Transverse colon (tissue), 4 donors: Measurements from ENCODE around the gene CEP250. TPM values are rescaled to one million over a fixed set of nuclear protein-coding genes. Genes with fewer than 3 reads are reported as not detected.
"Not testable (repeated sequence)": the region's sequence is repeated elsewhere in the genome, so short reads cannot be mapped to it uniquely, and the experiment has no call there.

ENCODE experiments used
- DNase-seq: peaks from one replicate; pipeline ENCODE4 v3.0.0-alpha.2; 2019
- H3K27ac ChIP-seq, 4 donors: fragments of 200-600 bp; sonication (generic); 2 replicates each; pipeline ENCODE4 v1.5.1; 2016 to 2018; ENCODE audit warnings: inconsistent platforms in 4 of 4
- H3K27me3 ChIP-seq: fragments of 200-600 bp; sonication (generic); 2 replicates; pipeline ENCODE4 v1.5.1; 2017; ENCODE audit warnings: inconsistent platforms
- H3K36me3 ChIP-seq, 4 donors: fragments of 200-600 bp; sonication (generic); 2 replicates each; pipeline ENCODE4 v1.5.1; 2017 to 2019; ENCODE audit warnings: inconsistent platforms in 4 of 4
- H3K4me1 ChIP-seq, 4 donors: fragments of 200-600 bp; sonication (generic); 2 replicates each; pipeline ENCODE4 v1.5.1; 2017 to 2020; ENCODE audit warnings: inconsistent platforms in 4 of 4
- H3K4me3 ChIP-seq, 4 donors: fragments of 200-600 bp; sonication (generic); 1 replicate in 1 of 4; 2 replicates in 3 of 4; pipeline versions ENCODE4 v1.5.1 to v1.6.1; 2017 to 2019; ENCODE audit warnings: inconsistent platforms in 4 of 4
- H3K9me3 ChIP-seq, 2 donors: fragments of 200-600 bp; sonication (generic); 2 replicates each; pipeline ENCODE4 v1.5.1; 2017 to 2019; ENCODE audit warnings: inconsistent platforms in 2 of 2
- CTCF ChIP-seq, 5 experiments: fragments of 200-600 bp in 3 of 5; fragments of 450-650 bp in 2 of 5; sonication (generic) in 3 of 5; IDR thresholded peaks; 1 replicate in 2 of 5; 2 replicates in 3 of 5; pipeline ENCODE4 v1.5.1; 2016 to 2017; ENCODE audit warnings: antibody characterized with exemption in 5 of 5, inconsistent platforms in 3 of 5, mild to moderate bottlenecking in 2 of 5, moderate library complexity in 1 of 5
- EP300 ChIP-seq: sonication (generic); formaldehyde crosslinking; IDR thresholded peaks from one replicate; pipeline ENCODE4 v1.6.1; 2017; ENCODE audit warnings: antibody characterized with exemption, low read depth
- POLR2A ChIP-seq: fragments of 450-650 bp; IDR thresholded peaks from one replicate; pipeline ENCODE4 v1.6.1; 2016; ENCODE audit warnings: antibody characterized with exemption, mild to moderate bottlenecking, moderate library complexity
- POLR2AphosphoS5 ChIP-seq, 3 donors: sonication (generic); formaldehyde crosslinking; IDR thresholded peaks; one replicate each; pipeline ENCODE4 v1.6.1; 2016; ENCODE audit warnings: antibody characterized with exemption in 3 of 3
- WGBS, 2 donors: methylation state at CpG; one replicate each; pipeline ENCODE4 v1.1.5; 2018; ENCODE audit warnings: low coverage in 1 of 2; 5-methylcytosine and 5-hydroxymethylcytosine counted together
- in situ Hi-C, 4 donors: fragments of 200-750 bp; cut with MboI; loops; one replicate each; pipeline versions ENCODE4 v1.15.0 to v1.15.1; 2017; ENCODE audit warnings: low sequenced_read_pairs in 3 of 4, low pct_ligation_motif_present in 1 of 4, low pct_unique_long_range_greater_than_20kb in 1 of 4
- intact Hi-C: fragments of 100-400 bp; cut with DNase I; formaldehyde crosslinking; loops from one replicate; pipeline ENCODE4 v1.15.1; 2023; ENCODE audit warnings: low total_unique reads
- total RNA-seq, 4 donors: library from RNA; depleted of rRNA; stranded (reverse); fragments of >200 nt; gene quantifications; one replicate each; pipeline ENCODE4 v1.1.0, GENCODE V29; 2016

The CEP250 gene
- total RNA-seq, 4 donors from 2014 or later: 22.8 to 38.6 (median 28.7) TPM

GRCh38 chr20:35547329-35547728 is 91.9 kb downstream of the CEP250 start:
- Histone ChIP-seq H3K9me3 (no peaks in the 10 kb centered on the region), H3K4me3 (no peak overlapping the region), H3K36me3 (peaks cover 0 to 35% (median 14%) of the 10 kb centered on the region in 4 donors), H3K27ac (no peak overlapping the region), H3K4me1 (peaks cover 0 to 7% (median 4%) of the 10 kb centered on the region in 4 donors), H3K27me3 (no peaks in the 10 kb centered on the region)
- no peak for DNase-seq
- intact Hi-C loops (no loop called here), in situ Hi-C loops (no loop called here)
- TF ChIP-seq CTCF (IDR thresholded peaks at IDR 0.05): no peak
- TF ChIP-seq EP300: no peak
- no peak for TF ChIP-seq POLR2AphosphoS5 (IDR thresholded peaks at IDR 0.05)
- no peak for TF ChIP-seq POLR2A
- WGBS, 2 donors: 91% methylated on average over 8 of the region's 9 CpGs; no CpG with 5 or more reads in 1 of the 2 donors

- Histone ChIP-seq H3K4me1 (no peaks in the 10 kb centered on the region), H3K27me3 (no peaks in the 10 kb centered on the region), H3K36me3 (peaks cover 0 to 35% (median 14%) of the 10 kb centered on the region in 4 donors), H3K9me3 (no peaks in the 10 kb centered on the region), H3K27ac (no peak overlapping the region), H3K4me3 (no peak overlapping the region)
- no peak for DNase-seq
- no peak for TF ChIP-seq POLR2AphosphoS5 (IDR thresholded peaks at IDR 0.05)
- TF ChIP-seq EP300: no peak
- no peak for TF ChIP-seq CTCF (IDR thresholded peaks at IDR 0.05)
- no peak for TF ChIP-seq POLR2A
- in situ Hi-C loops: no loop called here
- intact Hi-C loops: no loop called here
- whole genome bisulfite sequencing, 2 donors: 81% methylated on average over 4 of the region's 4 CpGs; no CpG with 5 or more reads in 1 of the 2 donors
Observed at GRCh38 chr20:35551503-35551902, 96.1 kb downstream of the CEP250 start.

- peaks cover 0 to 31% (median 13%) of the 10 kb centered on the region in 4 donors for H3K36me3 ChIP-seq
- in situ Hi-C loops (no loop called here), intact Hi-C loops (no loop called here)
- no peak overlapping the region for H3K27ac ChIP-seq
- no peaks in the 10 kb centered on the region for H3K27me3 ChIP-seq
- no peak for TF ChIP-seq POLR2A
- no peak for TF ChIP-seq EP300
- TF ChIP-seq POLR2AphosphoS5 (IDR thresholded peaks at IDR 0.05): no peak
- TF ChIP-seq CTCF (IDR thresholded peaks at IDR 0.05): no peak
- no peaks in the 10 kb centered on the region for H3K9me3 ChIP-seq
- H3K4me3 ChIP-seq: no peak overlapping the region
- WGBS, 2 donors: 86 to 100% methylated on average over 1 to 3 of the region's 3 CpGs
- H3K4me1 ChIP-seq: no peaks in the 10 kb centered on the region
- no peak for DNase-seq
Observed at GRCh38 chr20:35552914-35553313, 97.5 kb downstream of the CEP250 start.

- H3K4me1 ChIP-seq, DNase-seq, in situ Hi-C loops, H3K27ac ChIP-seq, H3K27me3 ChIP-seq, H3K9me3 ChIP-seq, H3K36me3 ChIP-seq, H3K4me3 ChIP-seq, intact Hi-C loops: not testable (repeated sequence)
- 60 to 80% methylated on average over 1 to 4 of the region's 4 CpGs for WGBS, 2 donors
Observed at GRCh38 chr20:35555461-35555860, 100.1 kb downstream of the CEP250 start.

- DNase-seq: no peak
- H3K9me3 ChIP-seq: no peaks in the 10 kb centered on the region
- H3K27ac ChIP-seq: no peak overlapping the region
- H3K4me3 ChIP-seq: no peak overlapping the region
- WGBS, 2 donors: 94 to 95% methylated on average over 11 to 21 of the region's 21 CpGs
- H3K4me1 ChIP-seq: peaks cover 0 to 6% (median 0%) of the 10 kb centered on the region in 4 donors
- intact Hi-C loops (no loop called here), in situ Hi-C loops (no loop called here)
- peaks cover 0 to 3% (median 0%) of the 10 kb centered on the region in 4 donors for H3K36me3 ChIP-seq
- no peak for TF ChIP-seq CTCF (IDR thresholded peaks at IDR 0.05)
- TF ChIP-seq POLR2A: no peak
- TF ChIP-seq EP300: no peak
- no peak for TF ChIP-seq POLR2AphosphoS5 (IDR thresholded peaks at IDR 0.05)
- no peaks in the 10 kb centered on the region for H3K27me3 ChIP-seq
Observed at GRCh38 chr20:35555951-35556645, 100.7 kb downstream of the CEP250 start.
